GM18861 (cell line): ENCODE measurements around the gene GRIA3.

Source experiments
- ATAC-seq: cut with Tn5 transposase; IDR thresholded peaks from one replicate; pipeline ENCODE4 v1.9.1; 2021; ENCODE audit not compliant: unreplicated experiment

The GRIA3 gene

DNA sequence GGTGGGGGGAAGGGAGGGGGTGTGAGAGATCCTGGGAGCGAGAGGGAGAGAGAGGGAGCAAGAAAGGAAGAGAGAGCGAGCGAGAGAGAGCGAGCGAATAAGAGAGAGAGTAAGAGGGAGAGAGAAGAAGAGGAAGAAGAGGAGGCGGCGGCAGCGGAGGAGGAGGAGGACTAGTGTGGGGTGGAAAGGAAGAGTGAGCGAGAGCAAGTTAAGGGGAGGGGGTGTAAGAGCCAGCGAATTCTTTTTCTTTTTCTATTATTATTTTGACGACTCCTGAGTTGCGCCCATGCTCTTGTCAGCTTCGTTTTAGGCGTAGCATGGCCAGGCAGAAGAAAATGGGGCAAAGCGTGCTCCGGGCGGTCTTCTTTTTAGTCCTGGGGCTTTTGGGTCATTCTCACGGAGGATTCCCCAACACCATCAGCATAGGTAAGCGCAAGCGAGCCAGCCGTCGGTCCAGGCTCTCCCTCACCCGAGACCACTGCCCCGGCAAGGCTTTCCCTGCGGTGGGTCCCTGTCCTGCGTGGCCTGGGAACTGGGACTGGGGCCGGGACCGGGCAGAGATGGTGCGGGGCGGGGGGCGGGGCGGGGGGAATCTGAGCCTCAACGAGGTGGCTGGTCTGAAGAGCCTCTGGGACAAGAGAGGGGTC lies at the start of gene GRIA3:
GRIA3 (plus strand) TSS at position 60 of the 647 bp plus-strand sequence; CDS start at position 318, 258 bp downstream.
- ATAC-seq, result no peak

DNA sequence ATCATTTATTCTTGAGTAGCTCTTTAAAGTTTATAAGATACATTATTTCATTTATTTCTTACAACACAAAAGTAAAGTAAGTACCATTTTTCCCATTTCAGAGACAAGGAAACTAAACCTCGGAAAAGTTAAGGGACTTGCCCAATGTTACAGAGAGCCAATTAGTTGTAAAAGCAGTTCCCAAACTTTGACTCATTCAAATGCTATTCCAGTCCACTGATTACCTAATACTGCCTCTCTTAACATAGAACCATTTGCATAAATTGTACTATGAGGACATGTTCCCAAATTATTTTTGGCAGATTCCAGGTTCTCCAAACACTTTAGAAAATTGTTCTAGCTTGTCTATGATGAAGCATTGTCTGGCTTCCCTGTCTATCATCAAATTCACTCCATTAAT lies 45.6 kb upstream of the GRIA3 start:
- ATAC-seq, result no peak

DNA sequence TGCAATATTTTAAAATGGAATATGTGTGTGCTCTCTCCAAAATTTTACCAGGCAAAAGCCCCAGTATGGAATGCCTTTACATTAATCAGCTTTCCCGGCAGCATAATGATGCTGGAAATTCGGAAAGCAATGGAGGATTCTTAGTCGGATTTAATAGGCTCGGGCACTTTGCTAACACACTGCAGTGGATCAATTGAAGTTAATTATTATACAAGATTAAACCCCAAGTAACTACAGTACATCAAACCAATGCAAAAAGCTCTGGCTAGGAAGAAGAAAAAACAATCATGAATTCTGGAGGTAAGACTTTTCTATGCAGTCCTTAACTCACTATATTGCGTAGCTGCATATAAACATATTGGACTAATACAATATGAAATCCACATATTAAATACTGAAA lies 43.6 kb upstream of the GRIA3 start:
- ATAC-seq, result no peak

- ATAC-seq, result no peak
Measured at GRCh38 chrX:123140904-123141303, 43.2 kb upstream of the GRIA3 start.

DNA sequence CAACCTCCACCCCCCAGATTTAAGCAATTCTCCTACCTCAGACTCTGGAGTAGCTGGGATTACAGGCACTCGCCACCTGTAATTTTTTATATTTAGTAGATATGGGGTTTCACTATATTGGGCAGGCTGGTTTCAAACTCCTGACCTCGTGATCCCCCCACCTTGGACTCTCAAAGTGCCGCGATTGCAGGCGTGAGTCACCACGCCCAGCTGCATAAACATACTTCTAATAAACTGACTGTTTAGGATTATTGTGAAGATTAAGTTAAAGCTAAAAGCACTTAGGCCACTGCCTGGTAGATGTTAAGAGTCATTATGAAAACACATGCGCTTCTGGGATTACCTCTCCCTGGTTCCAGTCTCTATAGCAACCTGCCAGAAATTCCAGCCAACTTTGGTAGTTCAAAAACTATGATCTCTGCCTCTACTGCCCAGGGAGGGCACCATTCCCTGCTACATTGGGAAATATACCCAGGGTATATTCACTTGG lies 30.2 kb upstream of the GRIA3 start:
- ATAC-seq, result no peak

- ATAC-seq, result no peak
Measured at GRCh38 chrX:123155327-123155726, 28.8 kb upstream of the GRIA3 start.

GRCh38 chrX:123157586-123157985 lies 26.5 kb upstream of the GRIA3 start:
- ATAC-seq, result no peak

DNA sequence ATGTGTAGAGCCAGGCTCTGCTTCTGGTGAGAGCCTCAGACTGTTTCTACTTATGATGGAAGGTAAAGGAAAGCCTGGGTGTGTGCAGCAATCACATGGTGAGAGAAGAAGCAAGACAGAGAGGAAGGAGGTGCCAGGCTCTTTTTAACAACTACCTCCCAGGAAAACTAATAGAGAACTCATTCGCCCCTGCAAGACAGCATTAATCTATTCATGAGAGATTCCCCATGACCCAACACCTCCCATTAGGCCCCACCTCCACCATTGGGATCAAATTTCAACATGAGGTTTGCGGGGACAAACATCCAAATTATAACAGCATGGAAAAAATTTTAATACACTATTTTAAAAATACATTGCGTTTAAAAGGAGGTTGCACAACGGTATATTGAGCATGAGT lies 24.7 kb upstream of the GRIA3 start:
- ATAC-seq, result no peak

- ATAC-seq, result no peak
Measured at GRCh38 chrX:123167621-123168020, 16.5 kb upstream of the GRIA3 start.

- ATAC-seq, result no peak
Measured at GRCh38 chrX:123169247-123169901, 14.7 kb upstream of the GRIA3 start.

GRCh38 chrX:123170546-123170945 lies 13.5 kb upstream of the GRIA3 start:
- ATAC-seq, result no peak

DNA sequence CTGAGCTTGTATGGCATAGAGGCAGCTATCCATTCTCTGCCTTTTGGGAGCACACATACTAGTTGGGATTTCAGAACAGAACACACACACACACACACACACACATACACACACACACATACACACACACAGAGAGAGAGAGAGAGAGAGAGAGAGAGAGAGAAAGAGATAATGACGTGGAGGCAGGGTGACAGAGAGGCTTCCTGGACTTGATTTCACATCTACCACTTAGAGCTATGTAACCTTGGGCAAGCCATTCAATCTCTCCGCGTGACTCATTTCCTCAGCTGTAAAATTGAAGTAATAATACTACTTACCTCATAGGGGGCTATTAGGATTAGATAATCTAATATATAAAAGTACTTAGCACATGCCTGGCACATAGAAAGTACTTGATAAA lies 12.3 kb upstream of the GRIA3 start:
- no peak for ATAC-seq

GRCh38 chrX:123172869-123173268 lies 11.2 kb upstream of the GRIA3 start:
- ATAC-seq, result no peak

DNA sequence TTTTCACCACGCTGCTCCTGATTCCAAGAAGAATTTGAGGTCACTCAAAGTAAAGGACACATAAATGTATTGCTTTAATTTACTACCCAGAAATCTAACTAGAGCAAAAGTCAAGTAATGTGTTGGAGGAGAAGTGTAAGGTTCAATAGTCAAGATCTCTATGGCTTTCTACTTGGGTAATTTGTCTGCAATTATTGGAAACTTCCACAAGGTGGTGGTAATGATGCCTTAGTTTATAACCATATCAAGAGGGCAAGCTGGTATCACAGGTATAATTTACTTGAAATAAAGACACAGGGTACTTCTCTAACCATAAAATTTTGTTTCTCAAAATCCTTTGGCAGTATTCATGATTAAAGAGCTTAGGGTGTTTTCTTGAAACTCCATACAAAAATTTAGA lies 10.2 kb upstream of the GRIA3 start:
- no peak for ATAC-seq

- ATAC-seq, result no peak
Measured at GRCh38 chrX:123175366-123176122, 8.5 kb upstream of the GRIA3 start.

- ATAC-seq, result no peak
Measured at GRCh38 chrX:123181233-123181914, 2.7 kb upstream of the GRIA3 start.

- ATAC-seq, result no peak
Measured at GRCh38 chrX:123184866-123185276, 793 bp downstream of the GRIA3 start.

DNA sequence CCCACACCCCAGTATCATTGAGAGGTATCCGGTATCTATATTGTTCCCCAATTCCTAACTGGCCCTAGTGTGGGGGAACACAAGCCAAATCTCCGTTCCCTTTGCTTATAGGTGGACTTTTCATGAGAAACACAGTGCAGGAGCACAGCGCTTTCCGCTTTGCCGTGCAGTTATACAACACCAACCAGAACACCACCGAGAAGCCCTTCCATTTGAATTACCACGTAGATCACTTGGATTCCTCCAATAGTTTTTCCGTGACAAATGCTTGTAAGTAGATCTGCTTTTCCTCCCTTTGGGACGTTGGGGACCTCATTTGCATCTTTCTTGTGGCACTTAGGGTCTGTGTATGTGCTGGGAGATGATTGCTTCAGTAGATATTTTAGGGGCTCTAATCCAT lies 1.6 kb downstream of the GRIA3 start:
- ATAC-seq, result no peak

GRCh38 chrX:123186801-123187200 lies 2.7 kb downstream of the GRIA3 start:
- ATAC-seq, result no peak

DNA sequence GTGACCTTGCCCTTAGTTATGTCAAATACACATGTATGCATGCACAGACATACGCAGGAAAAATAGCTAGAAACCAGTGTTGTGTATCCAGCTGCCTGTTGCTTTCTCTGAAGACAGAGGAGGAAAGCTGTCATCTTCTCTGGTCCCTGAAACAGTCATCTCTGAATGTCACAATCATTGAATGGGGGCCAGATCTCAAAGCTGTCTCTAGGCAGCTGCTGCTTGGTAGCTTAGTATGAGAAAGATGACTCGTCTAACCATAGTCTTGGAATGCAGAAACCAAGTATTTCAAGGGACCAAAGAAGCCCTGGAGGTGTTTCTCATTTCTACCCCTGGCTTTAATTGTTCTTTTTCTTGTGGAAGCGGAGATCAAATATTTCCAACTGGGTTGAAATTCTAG lies 4.0 kb downstream of the GRIA3 start:
- no peak for ATAC-seq

DNA sequence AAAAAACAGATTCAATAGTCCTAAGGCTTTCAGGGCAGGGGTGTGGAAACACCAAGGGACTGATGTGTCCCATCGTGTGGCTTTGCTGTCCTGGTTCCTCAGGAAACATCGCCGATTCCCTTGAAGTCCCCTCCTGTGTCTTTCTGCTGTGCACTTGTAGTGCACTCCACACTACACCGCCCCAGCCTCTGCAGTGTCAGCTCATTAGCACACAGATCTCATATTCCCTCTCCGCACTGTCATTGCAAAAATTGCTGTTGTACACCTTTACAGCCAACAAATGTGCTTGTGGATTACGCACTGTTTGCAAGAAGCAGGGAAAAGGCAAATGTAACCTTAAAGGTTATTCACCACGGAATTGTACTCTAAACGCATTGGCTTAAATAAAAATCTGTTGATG lies 5.3 kb downstream of the GRIA3 start:
- no peak for ATAC-seq
